ENCODE data around the gene SGCD. TPM values are rescaled to one million over a fixed set of nuclear protein-coding genes. Genes with fewer than 3 reads are reported as not detected.

Gene SGCD
- total and polyA plus RNA-seq, 4 experiments from 2014 or later: not detected

GRCh38 chr5:156327296-156327695 is 332 bp downstream of the SGCD start:
- no peaks in the 10 kb centered on the region for H3K36me3 ChIP-seq (ENCODE audit: insufficient read depth, low read length)
- CTCF ChIA-PET (ENCODE audit: partially characterized antibody): interaction anchor here (1.0 kb wide), 1 partner anchor 9 kb away, joined by 3 read pairs; no protein-coding TSS in a partner anchor
- H3K4me1 ChIP-seq (ENCODE audit: insufficient read depth, low read length): no peaks in the 10 kb centered on the region
- H3K4me1 Mint-ChIP-seq: no peaks in the 10 kb centered on the region
- H3K4me3 Mint-ChIP-seq: no peak overlapping the region
- no peak overlapping the region for H3K27ac Mint-ChIP-seq
- H3K27ac ChIP-seq (ENCODE audit: low read depth, low read length): no peak overlapping the region
- no peak overlapping the region for H3K4me3 ChIP-seq (ENCODE audit: low read length in 2 of 2)
- no peaks in the 10 kb centered on the region for H3K27me3 ChIP-seq (ENCODE audit: insufficient read depth, low read length)
- H3K36me3 Mint-ChIP-seq: no peaks in the 10 kb centered on the region
- H3K9me3 ChIP-seq (ENCODE audit: control insufficient read depth in 1 of 2, low read length in 2 of 2): no peaks in the 10 kb centered on the region
- peaks cover 0 to 2% (median 0%) of the 10 kb centered on the region in 8 donors for H3K9me3 Mint-ChIP-seq
- intact Hi-C loops (cut with micrococcal nuclease): no loop called here
- peaks cover 6 to 8% of the 10 kb centered on the region in 2 donors for H3K27me3 Mint-ChIP-seq
- POLR2A ChIA-PET (ENCODE audit: partially characterized antibody): no interaction called here
- no peak for DNase-seq

- intact Hi-C loops (cut with micrococcal nuclease): no loop called here
- POLR2A ChIA-PET (ENCODE audit: partially characterized antibody): no interaction called here
- Mint-ChIP-seq H3K27me3 (peaks cover 4 to 6% of the 10 kb centered on the region in 2 donors), H3K9me3 (peaks cover 0 to 2% (median 0%) of the 10 kb centered on the region in 8 donors), H3K4me3 (no peak overlapping the region), H3K36me3 (no peaks in the 10 kb centered on the region), H3K27ac (no peak overlapping the region), H3K4me1 (no peaks in the 10 kb centered on the region)
- no peak for DNase-seq
- Histone ChIP-seq H3K4me3 (ENCODE audit: low read length in 2 of 2) (no peak overlapping the region), H3K4me1 (ENCODE audit: insufficient read depth, low read length) (no peaks in the 10 kb centered on the region), H3K27ac (ENCODE audit: low read depth, low read length) (no peak overlapping the region), H3K9me3 (ENCODE audit: control insufficient read depth in 1 of 2, low read length in 2 of 2) (no peaks in the 10 kb centered on the region), H3K27me3 (ENCODE audit: insufficient read depth, low read length) (no peaks in the 10 kb centered on the region), H3K36me3 (ENCODE audit: insufficient read depth, low read length) (no peaks in the 10 kb centered on the region)
- CTCF ChIA-PET (ENCODE audit: partially characterized antibody): interaction anchor here (1.0 kb wide), 1 partner anchor 10 kb away, joined by 3 read pairs; no protein-coding TSS in a partner anchor
Observed at GRCh38 chr5:156328161-156328560, 1.2 kb downstream of the SGCD start.

GRCh38 chr5:156328766-156329165 is 1.8 kb downstream of the SGCD start:
- DNase-seq: no peak
- no peaks in the 10 kb centered on the region for H3K36me3 ChIP-seq (ENCODE audit: insufficient read depth, low read length)
- no peaks in the 10 kb centered on the region for H3K36me3 Mint-ChIP-seq
- no peaks in the 10 kb centered on the region for H3K9me3 ChIP-seq (ENCODE audit: control insufficient read depth in 1 of 2, low read length in 2 of 2)
- H3K27ac ChIP-seq (ENCODE audit: low read depth, low read length): no peak overlapping the region
- H3K9me3 Mint-ChIP-seq: peaks cover 0 to 2% (median 0%) of the 10 kb centered on the region in 8 donors
- no peak overlapping the region for H3K4me3 ChIP-seq (ENCODE audit: low read length in 2 of 2)
- H3K27me3 Mint-ChIP-seq: peaks cover 4 to 6% of the 10 kb centered on the region in 2 donors
- H3K4me3 Mint-ChIP-seq: no peak overlapping the region
- ChIA-PET POLR2A (ENCODE audit: partially characterized antibody) (no interaction called here), CTCF (ENCODE audit: partially characterized antibody) (no interaction called here)
- no peaks in the 10 kb centered on the region for H3K4me1 ChIP-seq (ENCODE audit: insufficient read depth, low read length)
- intact Hi-C loops (cut with micrococcal nuclease): no loop called here
- no peaks in the 10 kb centered on the region for H3K27me3 ChIP-seq (ENCODE audit: insufficient read depth, low read length)
- no peaks in the 10 kb centered on the region for H3K4me1 Mint-ChIP-seq
- no peak overlapping the region for H3K27ac Mint-ChIP-seq

GRCh38 chr5:156329171-156329611 is 2.2 kb downstream of the SGCD start:
- DNase-seq: no peak
- intact Hi-C loops (cut with micrococcal nuclease): no loop called here
- Mint-ChIP-seq H3K4me3 (no peak overlapping the region), H3K4me1 (no peaks in the 10 kb centered on the region), H3K9me3 (peaks cover 0 to 2% (median 0%) of the 10 kb centered on the region in 8 donors), H3K36me3 (no peaks in the 10 kb centered on the region), H3K27me3 (peaks cover 4 to 6% of the 10 kb centered on the region in 2 donors), H3K27ac (no peak overlapping the region)
- Histone ChIP-seq H3K9me3 (ENCODE audit: control insufficient read depth in 1 of 2, low read length in 2 of 2) (no peaks in the 10 kb centered on the region), H3K27me3 (ENCODE audit: insufficient read depth, low read length) (no peaks in the 10 kb centered on the region), H3K27ac (ENCODE audit: low read depth, low read length) (no peak overlapping the region), H3K36me3 (ENCODE audit: insufficient read depth, low read length) (no peaks in the 10 kb centered on the region), H3K4me3 (ENCODE audit: low read length in 2 of 2) (no peak overlapping the region), H3K4me1 (ENCODE audit: insufficient read depth, low read length) (no peaks in the 10 kb centered on the region)
- CTCF ChIA-PET (ENCODE audit: partially characterized antibody): no interaction called here
- POLR2A ChIA-PET (ENCODE audit: partially characterized antibody): no interaction called here

- ChIA-PET CTCF (ENCODE audit: partially characterized antibody) (no interaction called here), POLR2A (ENCODE audit: partially characterized antibody) (no interaction called here)
- no peaks in the 10 kb centered on the region for H3K36me3 ChIP-seq (ENCODE audit: insufficient read depth, low read length)
- intact Hi-C loops (cut with micrococcal nuclease): no loop called here
- H3K4me3 ChIP-seq (ENCODE audit: low read length in 2 of 2): no peak overlapping the region
- Mint-ChIP-seq H3K36me3 (no peaks in the 10 kb centered on the region), H3K27me3 (peaks cover 4 to 6% of the 10 kb centered on the region in 2 donors), H3K4me3 (no peak overlapping the region), H3K9me3 (peaks cover 0 to 2% (median 0%) of the 10 kb centered on the region in 8 donors), H3K4me1 (no peaks in the 10 kb centered on the region), H3K27ac (no peak overlapping the region)
- no peak overlapping the region for H3K27ac ChIP-seq (ENCODE audit: low read depth, low read length)
- no peaks in the 10 kb centered on the region for H3K4me1 ChIP-seq (ENCODE audit: insufficient read depth, low read length)
- DNase-seq: no peak
- H3K27me3 ChIP-seq (ENCODE audit: insufficient read depth, low read length): no peaks in the 10 kb centered on the region
- H3K9me3 ChIP-seq (ENCODE audit: control insufficient read depth in 1 of 2, low read length in 2 of 2): no peaks in the 10 kb centered on the region
Observed at GRCh38 chr5:156330141-156330870, 3.3 kb downstream of the SGCD start.

- no peak overlapping the region for H3K4me3 Mint-ChIP-seq
- CTCF ChIA-PET (ENCODE audit: partially characterized antibody): no interaction called here
- DNase-seq: no peak
- no peaks in the 10 kb centered on the region for H3K27me3 ChIP-seq (ENCODE audit: insufficient read depth, low read length)
- H3K9me3 ChIP-seq (ENCODE audit: control insufficient read depth in 1 of 2, low read length in 2 of 2): no peaks in the 10 kb centered on the region
- H3K27ac ChIP-seq (ENCODE audit: low read depth, low read length): no peak overlapping the region
- H3K4me1 ChIP-seq (ENCODE audit: insufficient read depth, low read length): no peaks in the 10 kb centered on the region
- H3K27ac Mint-ChIP-seq: no peak overlapping the region
- POLR2A ChIA-PET (ENCODE audit: partially characterized antibody): no interaction called here
- no peaks in the 10 kb centered on the region for H3K4me1 Mint-ChIP-seq
- no peak overlapping the region for H3K4me3 ChIP-seq (ENCODE audit: low read length in 2 of 2)
- H3K36me3 ChIP-seq (ENCODE audit: insufficient read depth, low read length): no peaks in the 10 kb centered on the region
- peaks cover 4 to 6% of the 10 kb centered on the region in 2 donors for H3K27me3 Mint-ChIP-seq
- intact Hi-C loops (cut with micrococcal nuclease): no loop called here
- H3K36me3 Mint-ChIP-seq: no peaks in the 10 kb centered on the region
- H3K9me3 Mint-ChIP-seq: peaks cover 0 to 2% (median 0%) of the 10 kb centered on the region in 8 donors
Observed at GRCh38 chr5:156331181-156331580, 4.2 kb downstream of the SGCD start.

- H3K4me3 Mint-ChIP-seq: no peak overlapping the region
- CTCF ChIA-PET (ENCODE audit: partially characterized antibody): no interaction called here
- Histone ChIP-seq H3K36me3 (ENCODE audit: insufficient read depth, low read length) (no peaks in the 10 kb centered on the region), H3K27me3 (ENCODE audit: insufficient read depth, low read length) (no peaks in the 10 kb centered on the region), H3K27ac (ENCODE audit: low read depth, low read length) (no peak overlapping the region), H3K4me3 (ENCODE audit: low read length in 2 of 2) (no peak overlapping the region), H3K4me1 (ENCODE audit: insufficient read depth, low read length) (no peaks in the 10 kb centered on the region), H3K9me3 (ENCODE audit: control insufficient read depth in 1 of 2, low read length in 2 of 2) (no peaks in the 10 kb centered on the region)
- no peak overlapping the region for H3K27ac Mint-ChIP-seq
- intact Hi-C loops (cut with micrococcal nuclease): no loop called here
- H3K27me3 Mint-ChIP-seq: peaks cover 2 to 6% of the 10 kb centered on the region in 2 donors
- H3K36me3 Mint-ChIP-seq: no peaks in the 10 kb centered on the region
- POLR2A ChIA-PET (ENCODE audit: partially characterized antibody): no interaction called here
- H3K9me3 Mint-ChIP-seq: peaks cover 0 to 2% (median 0%) of the 10 kb centered on the region in 8 donors
- no peak for DNase-seq
- no peaks in the 10 kb centered on the region for H3K4me1 Mint-ChIP-seq
Observed at GRCh38 chr5:156331845-156332244, 4.9 kb downstream of the SGCD start.

Measured in CD4-positive, alpha-beta memory T cell (primary cell).